HepG2 (cell line): ENCODE measurements around the gene FAF1. TPM values are rescaled to one million over a fixed set of nuclear protein-coding genes. Genes with fewer than 3 reads are reported as not detected.

Source experiments
- ATAC-seq: fragments of 200-7000 bp; cut with Tn5 transposase; 3 replicates; pipeline ENCODE4 v1.9.1; 2020; ENCODE audit warnings: mild to moderate bottlenecking, moderate library complexity
- Bru-seq: library from RNA; stranded (reverse); fragments of 400-500 nt; gene quantifications from one replicate; lab custom pipeline; 2021; lab: Mats Ljungman, UMichigan
- BruChase-seq, 2 experiments: library from RNA; stranded (reverse); fragments of 400-500 nt; gene quantifications; one replicate each; lab custom pipeline; 2021; lab: Mats Ljungman, UMichigan
- BruUV-seq: library from RNA; stranded (reverse); fragments of 400-500 nt; replicated peaks from 2 replicates; lab custom pipeline; 2021; lab: Mats Ljungman, UMichigan
- CTCF ChIA-PET: fragments of 300-600 bp; formaldehyde crosslinking; extraction: SDS; loops from one replicate; lab custom pipeline; 2021; ENCODE audit warnings: low total read pairs, inconsistent platforms, low intra/inter-chr PET ratio; lab: Yijun Ruan, JAX
- POLR2A ChIA-PET: fragments of 350-600 bp; sonication (Branson Sonifier 250); formaldehyde crosslinking; loops from one replicate; lab custom pipeline; 2020; ENCODE audit warnings: antibody characterized with exemption, inconsistent platforms; lab: Yijun Ruan, JAX
- DNase-seq: peaks from one replicate; pipeline ENCODE4 v3.0.0-alpha.2; 2015; ENCODE audit warnings: low spot score
- FAIRE-seq: peaks from 3 replicates; lab custom pipeline; 2011; peaks lifted over from hg19 to GRCh38; lab: Jason Lieb, UNC
- H2AFZ ChIP-seq: one replicate; pipeline ENCODE4 v1.6.1; 2011; ENCODE audit warnings: low read length, inconsistent platforms
- H3K27ac ChIP-seq: fragments of 300-600 bp; 3 replicates; pipeline ENCODE4 v1.8.0; 2011; ENCODE audit warnings: mixed run types, mild to moderate bottlenecking, mixed read lengths, low read length, inconsistent platforms; ENCODE audit not compliant: insufficient read depth; ENCODE audit errors: extremely low read length
- H3K27me3 ChIP-seq, 2 experiments: fragments of 200-600 bp in 1 of 2; 2 replicates in 1 of 2; 3 replicates in 1 of 2; pipeline versions ENCODE4 v1.6.0 to v1.8.0; 2011; ENCODE audit warnings: low read length in 2 of 2, mild to moderate bottlenecking in 2 of 2, moderate library complexity in 2 of 2, inconsistent platforms in 1 of 2; ENCODE audit not compliant: insufficient read depth in 2 of 2, control insufficient read depth in 1 of 2
- H3K36me3 ChIP-seq, 2 experiments: fragments of 200-600 bp in 1 of 2; replicated peaks in 1 of 2; 2 replicates in 1 of 2; 3 replicates in 1 of 2; pipeline versions ENCODE4 v1.5.1 to v1.8.0; 2011; ENCODE audit warnings: low read length in 2 of 2, inconsistent platforms in 1 of 2; ENCODE audit not compliant: insufficient read depth in 2 of 2, control insufficient read depth in 1 of 2
- H3K4me1 ChIP-seq: 2 replicates; pipeline ENCODE4 v1.5.1; 2012; ENCODE audit warnings: low read length, inconsistent platforms; ENCODE audit not compliant: insufficient read depth
- H3K4me2 ChIP-seq: 2 replicates; pipeline ENCODE4 v1.6.0; 2011; ENCODE audit warnings: low read depth, low read length, inconsistent platforms
- H3K4me3 ChIP-seq, 3 experiments: fragments of 200-600 bp in 1 of 3; sonication (generic), shearing (Covaris generic) in 1 of 3; replicated peaks in 1 of 3; 2 replicates each; pipeline ENCODE4 v1.5.1; 2011 to 2016; ENCODE audit warnings: low read length in 3 of 3, inconsistent platforms in 2 of 3, low read depth in 2 of 3, mild to moderate bottlenecking in 2 of 3, control low read depth in 1 of 3, mixed read lengths in 1 of 3; ENCODE audit not compliant: insufficient read depth in 1 of 3
- H3K79me2 ChIP-seq: one replicate; pipeline ENCODE4 v1.6.1; 2011; ENCODE audit warnings: low read length, inconsistent platforms; ENCODE audit not compliant: insufficient read depth
- H3K9ac ChIP-seq: 2 replicates; pipeline ENCODE4 v1.6.0; 2011; ENCODE audit warnings: mild to moderate bottlenecking, low read depth, low read length, inconsistent platforms; ENCODE audit not compliant: insufficient read depth
- H3K9me3 ChIP-seq: 2 replicates; pipeline ENCODE4 v1.5.1; 2012; ENCODE audit warnings: mild to moderate bottlenecking, low read length
- H4K20me1 ChIP-seq: 2 replicates; pipeline ENCODE4 v1.6.0; 2011; ENCODE audit warnings: inconsistent platforms, mild to moderate bottlenecking, low read length, moderate library complexity; ENCODE audit not compliant: insufficient read depth
- EZH2 ChIP-seq: conservative IDR thresholded peaks from 2 replicates; pipeline ENCODE4 v1.6.1; 2012; ENCODE audit warnings: mild to moderate bottlenecking, low read depth, low read length, moderate library complexity
- HMG20A ChIP-seq: IDR thresholded peaks from 2 replicates; pipeline ENCODE4 v1.6.1; 2016; ENCODE audit warnings: borderline replicate concordance
- KDM2A ChIP-seq: sonication (generic); formaldehyde crosslinking; IDR thresholded peaks from 2 replicates; pipeline ENCODE4 v1.4.0; 2020; ENCODE audit warnings: low read depth, missing genetic modification reagents, borderline replicate concordance
- SKI ChIP-seq: fragments of 450-650 bp; IDR thresholded peaks from one replicate; pipeline ENCODE4 v1.6.1; 2018; ENCODE audit warnings: mild to moderate bottlenecking; ENCODE audit not compliant: partially characterized antibody
- THAP11 ChIP-seq: IDR thresholded peaks from 2 replicates; pipeline ENCODE4 v1.6.1; 2016; ENCODE audit warnings: missing biosample characterization, missing genetic modification reagents
- YEATS4 ChIP-seq: sonication (generic); formaldehyde crosslinking; IDR thresholded peaks from 2 replicates; pipeline ENCODE4 v1.4.0; 2020; ENCODE audit warnings: missing genetic modification reagents, borderline replicate concordance
- ZBTB20 ChIP-seq: sonication (generic); formaldehyde crosslinking; IDR thresholded peaks from 2 replicates; pipeline ENCODE4 v1.8.1; 2023; ENCODE audit warnings: missing genetic modification reagents, low read depth, mild to moderate bottlenecking, borderline replicate concordance
- ZBTB7A ChIP-seq: sonication (generic); formaldehyde crosslinking; IDR thresholded peaks from 2 replicates; pipeline ENCODE4 v1.8.0; 2022; ENCODE audit warnings: mild to moderate bottlenecking, missing genetic modification reagents
- ZNF430 ChIP-seq: sonication (generic); formaldehyde crosslinking; IDR thresholded peaks from 2 replicates; pipeline ENCODE4 v1.9.0; 2021; ENCODE audit warnings: mild to moderate bottlenecking, missing genetic modification reagents
- ZNF703 ChIP-seq: sonication (generic); formaldehyde crosslinking; IDR thresholded peaks from 2 replicates; pipeline ENCODE4 v1.5.1; 2020; ENCODE audit warnings: missing genetic modification reagents, mild to moderate bottlenecking, moderate library complexity, borderline replicate concordance
- ZNF746 ChIP-seq: sonication (generic); formaldehyde crosslinking; IDR thresholded peaks from 2 replicates; pipeline ENCODE4 v1.8.0; 2022; ENCODE audit warnings: mild to moderate bottlenecking, missing genetic modification reagents
- ZNF816 ChIP-seq: sonication (generic); formaldehyde crosslinking; IDR thresholded peaks from 2 replicates; pipeline ENCODE4 v1.8.0; 2022; ENCODE audit warnings: missing genetic modification reagents, mild to moderate bottlenecking, borderline replicate concordance
- WGBS: methylation state at CpG from one replicate; pipeline ENCODE4 v1.1.6; 2017; ENCODE audit warnings: low lambda C conversion rate; 5-methylcytosine and 5-hydroxymethylcytosine counted together
- in situ Hi-C: cut with HindIII; loops from 2 replicates; pipeline ENCODE4 v1.10.0; 2017; ENCODE audit warnings: low pct_unique_long_range_greater_than_20kb; ENCODE audit not compliant: extremely low pct_ligation_motif_present
- intact Hi-C: fragments of 100-400 bp; cut with micrococcal nuclease; formaldehyde crosslinking; loops from one replicate; pipeline ENCODE4 v1.10.0; 2022; ENCODE audit not compliant: unreplicated experiment
- long read RNA-seq, 2 experiments: library from RNA in 1 of 2; library from polyadenylated mRNA in 1 of 2; stranded (forward) in 1 of 2; unstranded in 1 of 2; transcript quantifications; one replicate each; pipeline ENCODE4 v2.0.0, GENCODE V29; 2019 to 2022
- polyA minus RNA-seq, 3 experiments: library from RNA; depleted of rRNA, polyadenylated mRNA; stranded (reverse); fragments of >200 nt; gene quantifications; 2 replicates each; pipeline ENCODE4 v1.2.3, GENCODE V29; 2011; ENCODE audit warnings: low replicate concordance in 1 of 3
- polyA plus RNA-seq, 8 experiments: library from polyadenylated mRNA; depleted of rRNA in 3 of 8; stranded (reverse) in 7 of 8; unstranded in 1 of 8; fragments of >200 nt; fragmentation: Illumina TruSeq in 4 of 8; extraction: Trizol in 4 of 8; gene quantifications; 2 replicates each; pipeline versions ENCODE4 v1.2.1 to v1.2.3, GENCODE V29; 2011 to 2016; ENCODE audit warnings: low read depth in 4 of 8, missing spikeins in 1 of 8, mixed read lengths in 1 of 8; ENCODE audit not compliant: insufficient read depth in 1 of 8
- total RNA-seq, 5 experiments: library from RNA; depleted of rRNA; stranded (reverse); fragments of >200 nt; fragmentation: Illumina TruSeq; extraction: Trizol; gene quantifications; 2 replicates each; pipeline ENCODE4 v1.2.3, GENCODE V29; 2016; ENCODE audit warnings: low read depth in 1 of 5
- TF ChIP-seq, protein P1 (sequence below): sonication (generic); formaldehyde crosslinking; IDR thresholded peaks from 2 replicates; pipeline ENCODE4 v1.4.0; 2020; ENCODE audit warnings: missing genetic modification reagents, low read depth, mild to moderate bottlenecking, borderline replicate concordance
- TF ChIP-seq, protein P2 (sequence below): sonication (generic); formaldehyde crosslinking; IDR thresholded peaks from 2 replicates; pipeline ENCODE4 v1.9.0; 2022; ENCODE audit warnings: low read depth, missing genetic modification reagents

The FAF1 gene
- total RNA-seq (2016; rRNA removed; fragmentation: Illumina TruSeq; extraction: Trizol), result 63.3 and 82.8 TPM in 2 replicates
- total RNA-seq (2016; cell fraction: cytosol; rRNA removed; fragmentation: Illumina TruSeq; extraction: Trizol; ENCODE audit: low read depth), result 40.5 and 48.6 TPM in 2 replicates
- total RNA-seq (2016; cell fraction: insoluble cytoplasmic fraction; rRNA removed; fragmentation: Illumina TruSeq; extraction: Trizol), result 63.0 and 76.3 TPM in 2 replicates
- total RNA-seq (2016; cell fraction: membrane; rRNA removed; fragmentation: Illumina TruSeq; extraction: Trizol), result 58.2 and 67.7 TPM in 2 replicates
- 57.2 and 61.7 TPM in 2 replicates for total RNA-seq (2016; cell fraction: nucleus; rRNA removed; fragmentation: Illumina TruSeq; extraction: Trizol)
- polyA plus RNA-seq (2011; rRNA removed), result 15.6 and 19.4 TPM in 2 replicates
- polyA plus RNA-seq (2011; cell fraction: cytosol; rRNA removed), result 8.4 and 15.7 TPM in 2 replicates
- polyA plus RNA-seq (2011; cell fraction: nucleus; rRNA removed), result 5.8 and 7.7 TPM in 2 replicates
- polyA plus RNA-seq (2012), result 38.8 and 46.7 TPM in 2 replicates
- polyA plus RNA-seq (2016; cell fraction: cytosol; fragmentation: Illumina TruSeq; extraction: Trizol; ENCODE audit: low read depth), result 21.2 and 29.2 TPM in 2 replicates
- polyA plus RNA-seq (2016; cell fraction: insoluble cytoplasmic fraction; fragmentation: Illumina TruSeq; extraction: Trizol; ENCODE audit: low read depth), result 72.2 and 73.8 TPM in 2 replicates
- 36.3 and 46.3 TPM in 2 replicates for polyA plus RNA-seq (2016; cell fraction: membrane; fragmentation: Illumina TruSeq; extraction: Trizol; ENCODE audit: low read depth)
- 32.7 and 33.6 TPM in 2 replicates for polyA plus RNA-seq (2016; cell fraction: nucleus; fragmentation: Illumina TruSeq; extraction: Trizol; ENCODE audit: insufficient read depth, low read depth)
- 14.1 and 57.5 TPM in 2 replicates for polyA minus RNA-seq (2011; rRNA and poly(A)+ RNA removed; ENCODE audit: low replicate concordance)
- 29.2 and 31.0 TPM in 2 replicates for polyA minus RNA-seq (2011; cell fraction: cytosol; rRNA and poly(A)+ RNA removed)
- polyA minus RNA-seq (2011; cell fraction: nucleus; rRNA and poly(A)+ RNA removed), result 53.7 and 80.9 TPM in 2 replicates
- Bru-seq, nascent RNA, result percentile 75 among the genes with signal in this experiment
- percentile 61 among the genes with signal in this experiment for BruChase-seq, experiment 1, labeled RNA remaining after a 6-hour chase
- BruChase-seq, experiment 2, labeled RNA remaining after a 2-hour chase, result percentile 63 among the genes with signal in this experiment
- long read RNA-seq, experiment 1, full-length matches to known transcripts, result 10 of 20 reads
- long read RNA-seq, experiment 1, partial matches to known transcripts, result 7 of 20 reads
- long read RNA-seq, experiment 1, other reads (novel, unspliced or antisense), result 3 of 20 reads
- long read RNA-seq, experiment 2, full-length matches to known transcripts, result 41 of 71 reads
- long read RNA-seq, experiment 2, partial matches to known transcripts, result 18 of 71 reads
- long read RNA-seq, experiment 2, other reads (novel, unspliced or antisense), result 12 of 71 reads

DNA sequence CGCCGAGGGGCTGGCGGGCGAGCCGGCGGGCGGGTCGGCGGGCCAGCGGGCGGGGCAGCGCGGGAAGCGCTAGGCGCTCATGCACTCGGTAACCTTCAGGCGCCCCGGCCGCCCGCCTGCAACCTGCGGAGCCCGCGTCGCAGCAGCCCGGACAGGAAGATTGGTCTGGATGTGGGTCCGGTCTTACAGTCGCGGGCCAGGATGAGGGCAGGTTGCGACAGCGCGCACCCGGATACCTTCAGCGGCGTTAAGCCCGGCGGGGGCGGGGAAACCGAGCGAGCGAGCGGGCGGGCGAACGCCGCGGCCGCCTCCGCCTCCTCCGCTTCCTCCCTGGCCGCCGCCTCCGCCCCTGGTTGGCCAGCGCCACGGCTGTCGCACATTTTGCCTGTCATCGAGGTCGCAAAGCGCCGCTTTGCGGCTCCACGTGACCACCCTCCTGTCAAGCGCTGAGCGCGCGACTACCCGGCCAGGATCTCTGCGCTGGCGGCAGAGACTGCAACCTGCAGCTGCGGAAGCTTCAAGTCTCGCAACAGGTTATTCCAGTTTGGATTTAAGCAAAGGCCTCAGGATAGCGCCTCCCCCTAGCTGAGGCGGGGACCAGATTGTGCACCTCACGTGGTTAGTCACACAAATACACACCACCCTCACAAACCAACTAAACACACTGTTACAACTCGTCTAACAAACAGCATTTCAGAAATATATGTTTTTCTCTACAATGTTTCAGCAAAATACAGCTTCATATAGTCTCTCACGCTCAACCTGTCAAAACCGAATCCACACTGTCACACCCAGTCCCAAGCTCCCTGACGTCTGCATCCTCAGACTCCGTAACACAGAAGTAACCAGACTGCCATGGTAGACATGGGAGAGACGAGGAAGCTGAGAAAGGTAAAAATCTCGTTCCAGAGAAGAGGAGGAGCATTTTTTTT lies at the start of gene FAF1:
Gene FAF1 (minus strand): TSS at position 355 of the 932 bp plus-strand sequence. CDS start 456 bp downstream, outside the sequence.
- DNase-seq (peak; percentile 94), FAIRE-seq (peak; percentile 89), ATAC-seq (peak; percentile 97)
- BruUV-seq, result no TSS peak
- ChIA-PET POLR2A (interaction anchor here (1.0 to 1.9 kb wide), 4 partner anchors 9 to 110 kb away, joined by 3 to 23 read pairs (median 12); partner anchors contain the start of gene CDKN2C), CTCF (no interaction called here)
- Histone ChIP-seq H4K20me1 (no peaks in the 10 kb centered on the region; the same call in 1 of the 2 replicates), H3K27ac (peak within 1 kb of the TSS; percentile 71), H3K4me3 (peak within 1 kb of the TSS; percentile 87 to 99 (median 90)), H3K27me3 (no peaks in the 10 kb centered on the region; a peak in 1 of 5 replicates), H3K79me2 (peaks cover 33% of the 10 kb centered on the region), H3K9ac (peak within 1 kb of the TSS; percentile 83), H3K9me3 (no peaks in the 10 kb centered on the region), H3K36me3 (0 out of 5 replicates have a peak, but pooled peaks cover 0 to 2% of the 10 kb centered on the region in 2 experiments), H2AFZ (peak within 1 kb of the TSS; percentile 71), H3K4me1 (peaks cover 16% of the 10 kb centered on the region), H3K4me2 (peak within 1 kb of the TSS; percentile 84)
- intact Hi-C loops, result loop anchor here (1.0 kb wide), 1 partner anchor 8 kb away; no protein-coding TSS in a partner anchor
- WGBS, result 2% methylated on average over 19 of the region's 80 CpGs
- in situ Hi-C loops, result no loop called here
- TF ChIP-seq ZBTB7A (CRISPR knock-in tag), result no peak
- TF ChIP-seq ZNF703, result no peak
- TF ChIP-seq HMG20A (CRISPR knock-in tag), result 0 out of 2 replicates have a peak, but pooled peaks have one; percentile 14
- peak; percentile 95 for TF ChIP-seq THAP11 (CRISPR knock-in tag)
- TF ChIP-seq, protein P1, sequence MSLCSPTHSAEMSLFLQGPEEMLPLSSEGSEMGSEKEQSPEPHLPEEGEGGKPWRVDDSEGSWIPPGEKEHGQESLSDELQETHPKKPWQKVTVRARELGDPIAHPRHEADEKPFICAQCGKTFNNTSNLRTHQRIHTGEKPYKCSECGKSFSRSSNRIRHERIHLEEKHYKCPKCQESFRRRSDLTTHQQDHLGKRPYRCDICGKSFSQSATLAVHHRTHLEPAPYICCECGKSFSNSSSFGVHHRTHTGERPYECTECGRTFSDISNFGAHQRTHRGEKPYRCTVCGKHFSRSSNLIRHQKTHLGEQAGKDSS (CRISPR knock-in tag), result 0 out of 2 replicates have a peak, but pooled peaks have one; percentile 43
- TF ChIP-seq EZH2, result no peak
- no peak for TF ChIP-seq ZNF816 (CRISPR knock-in tag)
- peak; percentile 65 for TF ChIP-seq SKI
- TF ChIP-seq ZBTB20, result no peak; the same call in 1 of the 2 replicates
- TF ChIP-seq ZNF430 (CRISPR knock-in tag), result peak; percentile 52; the same call in 1 of the 2 replicates
- TF ChIP-seq, protein P2, sequence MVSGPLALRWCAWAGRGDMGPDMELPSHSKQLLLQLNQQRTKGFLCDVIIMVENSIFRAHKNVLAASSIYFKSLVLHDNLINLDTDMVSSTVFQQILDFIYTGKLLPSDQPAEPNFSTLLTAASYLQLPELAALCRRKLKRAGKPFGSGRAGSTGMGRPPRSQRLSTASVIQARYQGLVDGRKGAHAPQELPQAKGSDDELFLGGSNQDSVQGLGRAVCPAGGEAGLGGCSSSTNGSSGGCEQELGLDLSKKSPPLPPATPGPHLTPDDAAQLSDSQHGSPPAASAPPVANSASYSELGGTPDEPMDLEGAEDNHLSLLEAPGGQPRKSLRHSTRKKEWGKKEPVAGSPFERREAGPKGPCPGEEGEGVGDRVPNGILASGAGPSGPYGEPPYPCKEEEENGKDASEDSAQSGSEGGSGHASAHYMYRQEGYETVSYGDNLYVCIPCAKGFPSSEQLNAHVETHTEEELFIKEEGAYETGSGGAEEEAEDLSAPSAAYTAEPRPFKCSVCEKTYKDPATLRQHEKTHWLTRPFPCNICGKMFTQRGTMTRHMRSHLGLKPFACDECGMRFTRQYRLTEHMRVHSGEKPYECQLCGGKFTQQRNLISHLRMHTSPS (CRISPR knock-in tag), result no peak
- peak; percentile 77 for TF ChIP-seq YEATS4
- peak; percentile 96 for TF ChIP-seq KDM2A (CRISPR knock-in tag)
- peak; percentile 66; the same call in 1 of the 2 replicates for TF ChIP-seq ZNF746 (CRISPR knock-in tag)
